CD4-positive, alpha-beta memory T cell (primary cell): ENCODE results near the gene CTSD. TPM values are rescaled to one million over a fixed set of nuclear protein-coding genes. Genes with fewer than 3 reads are reported as not detected.

ENCODE experiments used
- CTCF ChIA-PET: fragments of 350-600 bp; sonication (Branson Sonifier 250); formaldehyde crosslinking; loops from one replicate; lab custom pipeline; 2021; ENCODE audit warnings: inconsistent platforms; ENCODE audit not compliant: partially characterized antibody; lab: Charles Lee
- POLR2A ChIA-PET: fragments of 350-600 bp; sonication (Branson Sonifier 250); formaldehyde crosslinking; loops from one replicate; lab custom pipeline; 2021; ENCODE audit not compliant: partially characterized antibody; lab: Charles Lee
- DNase-seq, 5 donors: peaks; one replicate each; pipeline versions ENCODE4 v3.0.0 to v3.0.0-alpha.2; 2020 to 2022; ENCODE audit warnings: mixed read lengths in 1 of 5
- H3K27ac ChIP-seq: one replicate; pipeline ENCODE4 v1.7.0; 2013; ENCODE audit warnings: low read depth, low read length
- H3K27me3 ChIP-seq: 2 replicates; pipeline ENCODE4 v1.7.0; 2013; ENCODE audit warnings: mild to moderate bottlenecking, low read length, moderate library complexity; ENCODE audit not compliant: insufficient read depth
- H3K36me3 ChIP-seq: 2 replicates; pipeline ENCODE4 v1.7.0; 2013; ENCODE audit warnings: mild to moderate bottlenecking, low read length, moderate library complexity; ENCODE audit not compliant: insufficient read depth
- H3K4me1 ChIP-seq: 2 replicates; pipeline ENCODE4 v1.7.0; 2013; ENCODE audit warnings: mild to moderate bottlenecking, low read length, moderate library complexity; ENCODE audit not compliant: insufficient read depth
- H3K4me3 ChIP-seq, 2 donors: one replicate each; pipeline ENCODE4 v1.7.0; 2013; ENCODE audit warnings: low read length in 2 of 2, mild to moderate bottlenecking in 1 of 2
- H3K9me3 ChIP-seq, 2 donors: one replicate each; pipeline ENCODE4 v1.7.0; 2013; ENCODE audit warnings: low read length in 2 of 2, control low read depth in 1 of 2; ENCODE audit not compliant: control insufficient read depth in 1 of 2
- H3K27ac Mint-ChIP-seq, 7 donors: one replicate each; pipeline ENCODE4 v1.8.0; 2020 to 2021; ENCODE audit warnings: mixed read lengths in 7 of 7, mild to moderate bottlenecking in 6 of 7, inconsistent platforms in 3 of 7, moderate library complexity in 3 of 7
- H3K27me3 Mint-ChIP-seq, 2 donors: one replicate each; pipeline ENCODE4 v1.8.0; 2020 to 2021; ENCODE audit warnings: mixed read lengths in 2 of 2
- H3K36me3 Mint-ChIP-seq, 2 donors: one replicate each; pipeline ENCODE4 v1.8.0; 2020 to 2021; ENCODE audit warnings: mixed read lengths in 2 of 2, inconsistent platforms in 1 of 2, mild to moderate bottlenecking in 1 of 2
- H3K4me1 Mint-ChIP-seq, 4 donors: one replicate each; pipeline ENCODE4 v1.8.0; 2020 to 2021; ENCODE audit warnings: mixed read lengths in 4 of 4, mild to moderate bottlenecking in 1 of 4
- H3K4me3 Mint-ChIP-seq, 8 donors: one replicate each; pipeline ENCODE4 v1.8.0; 2020 to 2021; ENCODE audit warnings: mixed read lengths in 8 of 8, mild to moderate bottlenecking in 7 of 8, moderate library complexity in 6 of 8, inconsistent platforms in 3 of 8
- H3K9me3 Mint-ChIP-seq, 8 donors: one replicate each; pipeline ENCODE4 v1.8.0; 2020 to 2021; ENCODE audit warnings: mixed read lengths in 8 of 8, mild to moderate bottlenecking in 5 of 8, inconsistent platforms in 3 of 8, moderate library complexity in 1 of 8
- intact Hi-C: fragments of 100-400 bp; cut with micrococcal nuclease; formaldehyde crosslinking; loops from one replicate; pipeline ENCODE4 v1.15.1; 2023
- polyA plus RNA-seq, 2 donors: library from polyadenylated mRNA; unstranded; fragments of 300-500 nt; fragmentation: Illumina TruSeq; gene quantifications; one replicate each; pipeline ENCODE4 v1.2.3, GENCODE V29; 2021
- total RNA-seq, 2 experiments: library from RNA; stranded (reverse); gene quantifications; one replicate each; pipeline ENCODE4 v1.2.3, GENCODE V29; 2021

CTSD gene
- total and polyA plus RNA-seq, 4 experiments from 2014 or later: 122 to 214 (median 171) TPM

GRCh38 chr11:1739576-1739975 is 24.2 kb downstream of the CTSD start:
- Histone ChIP-seq H3K36me3 (no peaks in the 10 kb centered on the region), H3K4me3 (no peak overlapping the region), H3K9me3 (no peaks in the 10 kb centered on the region), H3K4me1 (no peaks in the 10 kb centered on the region), H3K27me3 (no peaks in the 10 kb centered on the region), H3K27ac (no peak overlapping the region)
- ChIA-PET CTCF (interaction anchor here (0.6 to 2.7 kb wide), 2 partner anchors 87 to 868 kb away, joined by 3 to 7 read pairs; no protein-coding TSS in a partner anchor), POLR2A (no interaction called here)
- peak overlapping the region in 2 of 7 donors; percentile 24 to 65 for H3K27ac Mint-ChIP-seq
- H3K4me3 Mint-ChIP-seq: peak overlapping the region in 1 of 8 donors; percentile 26
- intact Hi-C loops: no loop called here
- peaks cover 1 to 4% of the 10 kb centered on the region in 2 donors for H3K36me3 Mint-ChIP-seq
- DNase-seq: no peak
- H3K27me3 Mint-ChIP-seq: peaks cover 4 to 16% of the 10 kb centered on the region in 2 donors
- H3K9me3 Mint-ChIP-seq: peaks cover 3 to 29% (median 17%) of the 10 kb centered on the region in 8 donors
- H3K4me1 Mint-ChIP-seq: peaks cover 0 to 1% (median 0%) of the 10 kb centered on the region in 4 donors

GRCh38 chr11:1738380-1738779 is 25.3 kb downstream of the CTSD start:
- DNase-seq: no peak
- Histone ChIP-seq H3K4me1 (peaks cover 9% of the 10 kb centered on the region), H3K27me3 (no peaks in the 10 kb centered on the region), H3K4me3 (no peak overlapping the region), H3K36me3 (no peaks in the 10 kb centered on the region), H3K9me3 (no peaks in the 10 kb centered on the region), H3K27ac (no peak overlapping the region)
- Mint-ChIP-seq H3K4me3 (no peak overlapping the region), H3K27ac (peak overlapping the region in 1 of 7 donors; percentile 10), H3K27me3 (peaks cover 10 to 25% of the 10 kb centered on the region in 2 donors), H3K9me3 (peaks cover 3 to 29% (median 17%) of the 10 kb centered on the region in 8 donors), H3K4me1 (peaks cover 4 to 9% (median 7%) of the 10 kb centered on the region in 4 donors), H3K36me3 (peaks cover 1 to 4% of the 10 kb centered on the region in 2 donors)
- CTCF ChIA-PET: interaction anchor here (2.7 kb wide), 1 partner anchor 86 kb away, joined by 7 read pairs; no protein-coding TSS in a partner anchor
- intact Hi-C loops: no loop called here
- POLR2A ChIA-PET: no interaction called here

- Histone ChIP-seq H3K36me3 (no peaks in the 10 kb centered on the region), H3K4me1 (peaks cover 9% of the 10 kb centered on the region), H3K27ac (no peak overlapping the region), H3K4me3 (no peak overlapping the region), H3K9me3 (no peaks in the 10 kb centered on the region), H3K27me3 (no peaks in the 10 kb centered on the region)
- Mint-ChIP-seq H3K27me3 (peaks cover 10 to 27% of the 10 kb centered on the region in 2 donors), H3K36me3 (peaks cover 1 to 4% of the 10 kb centered on the region in 2 donors), H3K9me3 (peaks cover 3 to 29% (median 17%) of the 10 kb centered on the region in 8 donors), H3K4me3 (no peak overlapping the region), H3K27ac (no peak overlapping the region), H3K4me1 (peaks cover 4 to 9% (median 7%) of the 10 kb centered on the region in 4 donors)
- CTCF ChIA-PET: no interaction called here
- intact Hi-C loops: no loop called here
- no peak for DNase-seq
- POLR2A ChIA-PET: no interaction called here
Measured at GRCh38 chr11:1737080-1737757, 26.5 kb downstream of the CTSD start.

- CTCF ChIA-PET: no interaction called here
- Mint-ChIP-seq H3K4me3 (no peak overlapping the region), H3K9me3 (peaks cover 3 to 29% (median 17%) of the 10 kb centered on the region in 8 donors), H3K27ac (peak overlapping the region in 1 of 7 donors; percentile 19), H3K27me3 (peaks cover 16 to 32% of the 10 kb centered on the region in 2 donors), H3K4me1 (peaks cover 4 to 9% (median 8%) of the 10 kb centered on the region in 4 donors), H3K36me3 (peaks cover 1 to 4% of the 10 kb centered on the region in 2 donors)
- H3K4me1 ChIP-seq: peaks cover 9% of the 10 kb centered on the region
- intact Hi-C loops: no loop called here
- no peaks in the 10 kb centered on the region for H3K27me3 ChIP-seq
- POLR2A ChIA-PET: no interaction called here
- H3K27ac ChIP-seq: no peak overlapping the region
- no peak overlapping the region for H3K4me3 ChIP-seq
- no peaks in the 10 kb centered on the region for H3K36me3 ChIP-seq
- H3K9me3 ChIP-seq: no peaks in the 10 kb centered on the region
- DNase-seq: no peak
Measured at GRCh38 chr11:1736447-1736992, 27.2 kb downstream of the CTSD start.

- intact Hi-C loops: no loop called here
- Histone ChIP-seq H3K27me3 (no peaks in the 10 kb centered on the region), H3K9me3 (no peaks in the 10 kb centered on the region), H3K27ac (no peak overlapping the region), H3K36me3 (no peaks in the 10 kb centered on the region), H3K4me3 (no peak overlapping the region), H3K4me1 (peaks cover 9% of the 10 kb centered on the region)
- ChIA-PET CTCF (no interaction called here), POLR2A (no interaction called here)
- Mint-ChIP-seq H3K4me3 (no peak overlapping the region), H3K9me3 (peaks cover 3 to 29% (median 17%) of the 10 kb centered on the region in 8 donors), H3K36me3 (peaks cover 1 to 4% of the 10 kb centered on the region in 2 donors), H3K27ac (no peak overlapping the region), H3K27me3 (peaks cover 19 to 38% of the 10 kb centered on the region in 2 donors), H3K4me1 (peaks cover 4 to 15% (median 9%) of the 10 kb centered on the region in 4 donors)
- no peak for DNase-seq
Measured at GRCh38 chr11:1735271-1735670, 28.5 kb downstream of the CTSD start.

- POLR2A ChIA-PET: no interaction called here
- Histone ChIP-seq H3K27ac (no peak overlapping the region), H3K4me3 (no peak overlapping the region), H3K4me1 (peaks cover 9% of the 10 kb centered on the region), H3K36me3 (no peaks in the 10 kb centered on the region), H3K9me3 (no peaks in the 10 kb centered on the region), H3K27me3 (no peaks in the 10 kb centered on the region)
- CTCF ChIA-PET: no interaction called here
- Mint-ChIP-seq H3K27me3 (peaks cover 20 to 41% of the 10 kb centered on the region in 2 donors), H3K4me1 (peaks cover 4 to 15% (median 9%) of the 10 kb centered on the region in 4 donors), H3K27ac (no peak overlapping the region), H3K36me3 (peaks cover 1 to 4% of the 10 kb centered on the region in 2 donors), H3K4me3 (no peak overlapping the region), H3K9me3 (peaks cover 3 to 29% (median 17%) of the 10 kb centered on the region in 8 donors)
- intact Hi-C loops: no loop called here
- no peak for DNase-seq
Measured at GRCh38 chr11:1734641-1735081, 29.1 kb downstream of the CTSD start.
